Prostate gland (tissue), 2 donors: Measurements from ENCODE around the gene TBC1D19. TPM values are rescaled to one million over a fixed set of nuclear protein-coding genes. Genes with fewer than 3 reads are reported as not detected.
"Not testable (repeated sequence)": the region's sequence is repeated elsewhere in the genome, so short reads cannot be mapped to it uniquely, and the experiment has no call there.

Source experiments
- DNase-seq: peaks from one replicate; pipeline ENCODE4 v3.0.0-alpha.2; 2019; ENCODE audit warnings: low spot score
- H3K27ac ChIP-seq, 2 donors: fragments of 200-600 bp; sonication (generic); 2 replicates each; pipeline ENCODE4 v1.5.1; 2017 to 2019
- H3K27me3 ChIP-seq: fragments of 200-600 bp; sonication (generic); replicated peaks from 2 replicates; pipeline ENCODE4 v1.5.1; 2019; ENCODE audit not compliant: insufficient read depth
- H3K36me3 ChIP-seq, 2 donors: fragments of 200-600 bp; sonication (generic); 1 replicate in 1 of 2; 2 replicates in 1 of 2; pipeline versions ENCODE4 v1.5.1 to v1.8.1; 2017 to 2019
- H3K4me1 ChIP-seq: fragments of 200-600 bp; sonication (generic); replicated peaks from 2 replicates; pipeline ENCODE4 v1.5.1; 2019
- H3K4me3 ChIP-seq, 2 donors: fragments of 200-600 bp; sonication (generic); 2 replicates each; pipeline ENCODE4 v1.5.1; 2017 to 2019
- H3K9me3 ChIP-seq: fragments of 200-600 bp; sonication (generic); 2 replicates; pipeline ENCODE4 v1.5.1; 2017
- CTCF ChIP-seq, 4 experiments: fragments of 200-600 bp in 2 of 4; fragments of 450-650 bp in 2 of 4; sonication (generic) in 2 of 4; IDR thresholded peaks; 1 replicate in 3 of 4; 2 replicates in 1 of 4; pipeline ENCODE4 v1.5.1; 2016 to 2019; ENCODE audit warnings: antibody characterized with exemption in 4 of 4, mild to moderate bottlenecking in 2 of 4, moderate library complexity in 2 of 4
- POLR2A ChIP-seq: fragments of 450-650 bp; IDR thresholded peaks from one replicate; pipeline ENCODE4 v1.6.1; 2016; ENCODE audit warnings: antibody characterized with exemption, mild to moderate bottlenecking
- POLR2AphosphoS5 ChIP-seq: sonication (generic); formaldehyde crosslinking; IDR thresholded peaks from one replicate; pipeline ENCODE4 v1.6.1; 2017; ENCODE audit warnings: antibody characterized with exemption
- WGBS: methylation state at CpG from one replicate; pipeline ENCODE4 v1.1.5; 2018; 5-methylcytosine and 5-hydroxymethylcytosine counted together
- intact Hi-C: fragments of 100-400 bp; cut with DNase I; formaldehyde crosslinking; loops from one replicate; pipeline ENCODE4 v1.14.2; 2022
- total RNA-seq, 2 donors: library from RNA; depleted of rRNA; stranded (reverse); fragments of >200 nt; gene quantifications; one replicate each; pipeline ENCODE4 v1.1.0, GENCODE V29; 2016

Gene TBC1D19
- total RNA-seq, 2 donors from 2014 or later, result 11.3 to 19.9 TPM

DNA sequence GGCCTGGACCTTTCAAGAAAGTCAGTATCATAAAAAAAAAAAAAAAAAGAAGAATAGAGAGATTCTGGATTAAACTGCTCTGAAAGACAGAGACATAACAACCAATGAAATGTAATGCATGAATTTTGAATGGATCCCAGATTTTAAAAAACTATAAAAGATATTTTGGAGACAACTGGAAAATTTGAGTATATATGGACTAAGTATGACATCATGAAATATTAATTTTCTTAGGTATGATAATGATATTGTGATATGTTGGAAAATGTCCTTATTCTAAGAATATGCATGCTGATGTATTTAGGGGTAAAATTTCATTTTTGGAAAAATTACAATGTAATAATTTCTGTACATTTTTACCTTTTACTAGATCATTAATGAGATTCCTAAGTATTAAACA is 52.6 kb downstream of the TBC1D19 start:
- intact Hi-C loops, result no loop called here
- TF ChIP-seq POLR2AphosphoS5 (no peak), POLR2A (no peak), CTCF (IDR thresholded peaks at IDR 0.05) (no peak)
- Histone ChIP-seq H3K36me3 (no peaks in the 10 kb centered on the region), H3K4me1 (no peaks in the 10 kb centered on the region), H3K27me3 (no peaks in the 10 kb centered on the region), H3K4me3 (no peak overlapping the region), H3K27ac (no peak overlapping the region), H3K9me3 (no peaks in the 10 kb centered on the region)
- no peak for DNase-seq

DNA sequence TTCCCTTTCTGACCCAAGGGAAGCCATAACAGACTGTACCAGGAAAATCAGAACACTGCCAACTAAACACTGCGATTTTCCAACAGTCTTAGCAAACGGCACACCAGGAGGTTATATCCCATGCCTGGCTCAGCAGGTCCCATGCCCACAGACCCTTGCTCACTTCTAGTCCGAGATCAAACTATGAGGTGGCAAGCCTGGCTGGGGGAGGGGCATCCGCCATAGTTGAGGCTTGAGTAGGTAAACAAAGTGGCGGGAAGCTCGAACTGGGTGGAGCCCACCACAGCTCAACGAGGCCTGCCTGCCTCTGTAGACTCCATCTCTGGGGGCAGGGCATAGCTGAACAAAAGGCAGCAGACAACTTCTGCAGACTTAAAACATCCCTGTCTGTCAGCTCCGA is 56.8 kb downstream of the TBC1D19 start:
- intact Hi-C loops, H3K9me3 ChIP-seq, H3K27me3 ChIP-seq, H3K4me1 ChIP-seq, DNase-seq, H3K4me3 ChIP-seq, H3K36me3 ChIP-seq, H3K27ac ChIP-seq: not testable (repeated sequence)
- 96% methylated on average over 8 of the region's 8 CpGs for WGBS

- no peaks in the 10 kb centered on the region for H3K36me3 ChIP-seq
- 96% methylated on average over 2 of the region's 2 CpGs for WGBS
- H3K27me3 ChIP-seq, result no peaks in the 10 kb centered on the region
- H3K27ac ChIP-seq, result no peak overlapping the region
- intact Hi-C loops, result no loop called here
- DNase-seq, result no peak
- no peak overlapping the region for H3K4me3 ChIP-seq
- TF ChIP-seq POLR2A (no peak), CTCF (IDR thresholded peaks at IDR 0.05) (no peak), POLR2AphosphoS5 (no peak)
- H3K4me1 ChIP-seq, result no peaks in the 10 kb centered on the region
- H3K9me3 ChIP-seq, result no peaks in the 10 kb centered on the region
These were observed 63.8 kb downstream of the TBC1D19 start for GRCh38 chr4:26647523-26648224.

- no peaks in the 10 kb centered on the region for H3K27me3 ChIP-seq
- H3K4me1 ChIP-seq, result no peaks in the 10 kb centered on the region
- H3K36me3 ChIP-seq, result no peaks in the 10 kb centered on the region
- no peak overlapping the region for H3K27ac ChIP-seq
- intact Hi-C loops, result no loop called here
- no peak overlapping the region for H3K4me3 ChIP-seq
- WGBS, result 25% methylated on average over 1 of the region's 1 CpG
- DNase-seq, result no peak
- H3K9me3 ChIP-seq, result no peaks in the 10 kb centered on the region
- TF ChIP-seq POLR2A (no peak), CTCF (IDR thresholded peaks at IDR 0.05) (no peak), POLR2AphosphoS5 (no peak)
These were observed 64.4 kb downstream of the TBC1D19 start for GRCh38 chr4:26648260-26648659.

- Histone ChIP-seq H3K27ac (no peak overlapping the region), H3K4me3 (no peak overlapping the region), H3K27me3 (no peaks in the 10 kb centered on the region), H3K4me1 (no peaks in the 10 kb centered on the region), H3K36me3 (no peaks in the 10 kb centered on the region), H3K9me3 (no peaks in the 10 kb centered on the region)
- TF ChIP-seq POLR2AphosphoS5 (no peak), POLR2A (no peak), CTCF (IDR thresholded peaks at IDR 0.05) (no peak)
- intact Hi-C loops, result no loop called here
- no peak for DNase-seq
- 87% methylated on average over 3 of the region's 3 CpGs for WGBS
These were observed 76.4 kb downstream of the TBC1D19 start for GRCh38 chr4:26660261-26660660.
